SK-N-SH (cell line): ENCODE data around the gene NSUN2. TPM values are rescaled to one million over a fixed set of nuclear protein-coding genes. Genes with fewer than 3 reads are reported as not detected.

Source experiments
- CTCF ChIA-PET: fragments of 300-600, 350-600 bp; formaldehyde crosslinking; extraction: SDS; loops from one replicate; lab custom pipeline; 2021; lab: Yijun Ruan, JAX
- POLR2A ChIA-PET: fragments of 350-600 bp; sonication (Branson Sonifier 250); formaldehyde crosslinking; extraction: SDS; loops from one replicate; lab custom pipeline; 2020; ENCODE audit warnings: antibody characterized with exemption, inconsistent platforms; lab: Yijun Ruan, JAX
- DNase-seq: peaks from one replicate; pipeline ENCODE4 v3.0.0; 2012
- H2AFZ ChIP-seq: fragments of 200-600 bp; sonication (generic); 2 replicates; pipeline ENCODE4 v1.8.1; 2016; ENCODE audit warnings: antibody characterized with exemption, mild to moderate bottlenecking, low read depth
- H3F3A ChIP-seq: fragments of 200-600 bp; sonication (generic); replicated peaks from 2 replicates; pipeline ENCODE3; 2016; ENCODE audit warnings: antibody characterized with exemption, mild to moderate bottlenecking; ENCODE audit not compliant: insufficient read depth
- H3K27ac ChIP-seq, 2 experiments: fragments of 200-500 bp in 1 of 2; fragments of 200-600 bp in 1 of 2; sonication (Bioruptor generic) in 1 of 2; sonication (generic), shearing (Covaris generic) in 1 of 2; 2 replicates each; pipeline versions ENCODE4 v1.5.1 to v1.6.1; 2014 to 2016; ENCODE audit warnings: low read depth in 2 of 2, inconsistent platforms in 1 of 2, low read length in 1 of 2, mild to moderate bottlenecking in 1 of 2, mixed read lengths in 1 of 2
- H3K27me3 ChIP-seq: fragments of 200-600 bp; sonication (generic), shearing (Covaris generic); 2 replicates; pipeline ENCODE4 v1.6.1; 2016; ENCODE audit warnings: mixed run types; ENCODE audit not compliant: insufficient read depth
- H3K36me3 ChIP-seq, 2 experiments: fragments of 200-500 bp in 1 of 2; fragments of 200-600 bp in 1 of 2; sonication (Bioruptor generic) in 1 of 2; sonication (generic) in 1 of 2; replicated peaks in 1 of 2; 2 replicates each; pipeline versions ENCODE3 to v1.5.1; 2014 to 2016; ENCODE audit warnings: low read length in 1 of 2, mild to moderate bottlenecking in 1 of 2; ENCODE audit not compliant: insufficient read depth in 2 of 2, control insufficient read depth in 1 of 2
- H3K4me1 ChIP-seq, 2 experiments: fragments of 200-500 bp in 1 of 2; fragments of 200-600 bp in 1 of 2; sonication (Bioruptor generic) in 1 of 2; sonication (generic), shearing (Covaris generic) in 1 of 2; 2 replicates each; pipeline versions ENCODE4 v1.5.1 to v1.6.1; 2014 to 2016; ENCODE audit warnings: low read depth in 1 of 2, low read length in 1 of 2, mixed run types in 1 of 2; ENCODE audit not compliant: insufficient read depth in 2 of 2, control insufficient read depth in 1 of 2
- H3K4me2 ChIP-seq: fragments of 200-600 bp; sonication (generic), shearing (Covaris generic); 2 replicates; pipeline ENCODE4 v1.6.1; 2017; ENCODE audit warnings: mixed run types
- H3K4me3 ChIP-seq, 2 experiments: fragments of 200-500 bp in 1 of 2; fragments of 200-600 bp in 1 of 2; sonication (Bioruptor generic) in 1 of 2; sonication (generic), shearing (Covaris generic) in 1 of 2; 2 replicates each; pipeline versions ENCODE4 v1.5.1 to v1.8.1; 2014 to 2016; ENCODE audit warnings: low read depth in 2 of 2, inconsistent platforms in 1 of 2, low read length in 1 of 2, mild to moderate bottlenecking in 1 of 2, mixed read lengths in 1 of 2, moderate library complexity in 1 of 2
- H3K79me2 ChIP-seq: fragments of 200-600 bp; sonication (generic); 2 replicates; pipeline ENCODE4 v1.8.1; 2017; ENCODE audit warnings: mild to moderate bottlenecking; ENCODE audit not compliant: insufficient read depth
- H3K9ac ChIP-seq: fragments of 200-600 bp; sonication (generic); 2 replicates; pipeline ENCODE4 v1.6.1; 2017; ENCODE audit warnings: mixed run types
- H3K9me2 ChIP-seq: fragments of 200-600 bp; sonication (generic); 2 replicates; pipeline ENCODE4 v1.6.1; 2017; ENCODE audit warnings: mixed run types
- H3K9me3 ChIP-seq: fragments of 200-600 bp; sonication (generic); 2 replicates; pipeline ENCODE4 v1.6.1; 2017; ENCODE audit warnings: mixed run types, mild to moderate bottlenecking, moderate library complexity
- H4K20me1 ChIP-seq: fragments of 200-600 bp; sonication (generic); 2 replicates; pipeline ENCODE4 v1.6.1; 2017; ENCODE audit warnings: mild to moderate bottlenecking, mixed run types; ENCODE audit not compliant: insufficient read depth
- CHD2 ChIP-seq: fragments of 150-350 bp; IDR thresholded peaks from 2 replicates; pipeline ENCODE4 v1.6.1; 2018; ENCODE audit warnings: low read length; ENCODE audit not compliant: partially characterized antibody
- FOSL2 ChIP-seq: IDR thresholded peaks from 2 replicates; pipeline ENCODE4 v1.4.0; 2012; ENCODE audit warnings: low read depth, mild to moderate bottlenecking, moderate library complexity, borderline replicate concordance
- IRF3 ChIP-seq: fragments of 150-350 bp; IDR thresholded peaks from 2 replicates; pipeline ENCODE4 v1.6.1; 2016; ENCODE audit warnings: mild to moderate bottlenecking, low read depth, low read length
- MXI1 ChIP-seq: IDR thresholded peaks from 2 replicates; pipeline ENCODE4 v1.6.1; 2012; ENCODE audit warnings: mild to moderate bottlenecking, low read depth, low read length, improper control_type of control experiment
- NFIC ChIP-seq: IDR thresholded peaks from 2 replicates; pipeline ENCODE4 v1.4.0; 2012; ENCODE audit warnings: borderline replicate concordance
- POLR2AphosphoS5 ChIP-seq: IDR thresholded peaks from 2 replicates; pipeline ENCODE4 v1.6.1; 2012; ENCODE audit warnings: low read depth, low read length
- RAD21 ChIP-seq: IDR thresholded peaks from 2 replicates; pipeline ENCODE4 v1.6.1; 2012; ENCODE audit warnings: mild to moderate bottlenecking, low read length
- RFX5 ChIP-seq: IDR thresholded peaks from 2 replicates; pipeline ENCODE4 v1.6.1; 2012; ENCODE audit warnings: mild to moderate bottlenecking, improper control_type of control experiment, low read length
- RXRA ChIP-seq: IDR thresholded peaks from 2 replicates; pipeline ENCODE4 v1.4.0; 2012; ENCODE audit warnings: low read depth, mild to moderate bottlenecking, borderline replicate concordance
- SIN3A ChIP-seq: IDR thresholded peaks from 2 replicates; pipeline ENCODE4 v1.6.1; 2012; ENCODE audit warnings: low read depth, mild to moderate bottlenecking, low read length, moderate library complexity, borderline replicate concordance
- SMC3 ChIP-seq: IDR thresholded peaks from 2 replicates; pipeline ENCODE4 v1.6.1; 2012; ENCODE audit warnings: low read depth, low read length, improper control_type of control experiment
- TCF12 ChIP-seq: IDR thresholded peaks from 2 replicates; pipeline ENCODE4 v1.4.0; 2012
- WGBS: methylation state at CpG from one replicate; pipeline ENCODE4 v1.1.6; 2017; ENCODE audit warnings: low lambda C conversion rate; 5-methylcytosine and 5-hydroxymethylcytosine counted together
- polyA plus RNA-seq, 3 experiments: library from polyadenylated mRNA; depleted of rRNA; stranded (reverse); fragments of >200 nt; gene quantifications; 2 replicates each; pipeline ENCODE4 v1.2.3, GENCODE V29; 2012
- TF ChIP-seq, protein P1 (sequence below): IDR thresholded peaks from 2 replicates; pipeline ENCODE4 v1.4.0; 2012; ENCODE audit warnings: low read depth, borderline replicate concordance
- TF ChIP-seq, protein P2 (sequence below): fragments of 150-350 bp; IDR thresholded peaks from 2 replicates; pipeline ENCODE4 v1.6.1; 2017; ENCODE audit warnings: antibody characterized with exemption, low read length, low read depth, borderline replicate concordance

Gene NSUN2
- polyA plus RNA-seq, 1 of the 3 experiments (the other 2 are of a cell fraction), result 78.9 TPM

DNA sequence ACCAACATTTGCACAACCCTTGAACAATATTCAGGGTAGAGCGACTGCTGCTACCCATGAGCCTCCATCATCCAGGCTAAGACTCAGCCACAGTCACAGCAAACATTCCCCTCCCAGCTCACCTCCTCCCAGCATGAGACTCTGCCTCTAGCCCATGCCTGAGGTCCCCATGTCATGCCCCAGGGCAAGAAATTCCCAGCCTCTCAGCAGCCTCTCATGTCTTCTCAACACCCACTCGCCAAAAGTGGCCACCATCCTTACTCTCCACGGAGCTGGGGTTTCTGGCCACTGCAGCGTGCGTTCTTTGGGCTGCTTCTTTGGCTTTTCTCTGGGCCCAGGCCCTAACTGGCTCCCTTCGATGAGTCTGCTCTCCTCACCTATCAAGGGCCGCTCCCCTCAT lies 82.2 kb downstream of the NSUN2 start:
- no peak overlapping the region for H3K4me3 ChIP-seq
- CTCF ChIA-PET, result interaction anchor here (0.6 kb wide), 1 partner anchor 17 kb away, joined by 3 read pairs; no protein-coding TSS in a partner anchor
- no peak overlapping the region for H3K27ac ChIP-seq
- no peaks in the 10 kb centered on the region for H3K36me3 ChIP-seq
- no peaks in the 10 kb centered on the region for H3K9me3 ChIP-seq
- H4K20me1 ChIP-seq, result no peaks in the 10 kb centered on the region
- H3K9ac ChIP-seq, result no peak overlapping the region
- peaks cover 0 to 6% of the 10 kb centered on the region in 2 experiments; a peak in 1 of 4 replicates for H3K4me1 ChIP-seq
- H3K79me2 ChIP-seq, result no peaks in the 10 kb centered on the region
- TF ChIP-seq TCF12 (no peak), POLR2AphosphoS5 (no peak), IRF3 (no peak), RAD21 (no peak), CHD2 (no peak), FOSL2 (no peak), NFIC (no peak), SIN3A (no peak), RFX5 (no peak), SMC3 (no peak), RXRA (no peak), MXI1 (no peak)
- TF ChIP-seq, protein P1, sequence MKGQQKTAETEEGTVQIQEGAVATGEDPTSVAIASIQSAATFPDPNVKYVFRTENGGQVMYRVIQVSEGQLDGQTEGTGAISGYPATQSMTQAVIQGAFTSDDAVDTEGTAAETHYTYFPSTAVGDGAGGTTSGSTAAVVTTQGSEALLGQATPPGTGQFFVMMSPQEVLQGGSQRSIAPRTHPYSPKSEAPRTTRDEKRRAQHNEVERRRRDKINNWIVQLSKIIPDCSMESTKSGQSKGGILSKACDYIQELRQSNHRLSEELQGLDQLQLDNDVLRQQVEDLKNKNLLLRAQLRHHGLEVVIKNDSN, result no peak
- TF ChIP-seq, protein P2, sequence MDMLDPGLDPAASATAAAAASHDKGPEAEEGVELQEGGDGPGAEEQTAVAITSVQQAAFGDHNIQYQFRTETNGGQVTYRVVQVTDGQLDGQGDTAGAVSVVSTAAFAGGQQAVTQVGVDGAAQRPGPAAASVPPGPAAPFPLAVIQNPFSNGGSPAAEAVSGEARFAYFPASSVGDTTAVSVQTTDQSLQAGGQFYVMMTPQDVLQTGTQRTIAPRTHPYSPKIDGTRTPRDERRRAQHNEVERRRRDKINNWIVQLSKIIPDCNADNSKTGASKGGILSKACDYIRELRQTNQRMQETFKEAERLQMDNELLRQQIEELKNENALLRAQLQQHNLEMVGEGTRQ, result no peak
- no peak overlapping the region for H2AFZ ChIP-seq
- H3F3A ChIP-seq, result no peaks in the 10 kb centered on the region
- WGBS, result 64% methylated on average over 6 of the region's 7 CpGs
- no peak for DNase-seq
- POLR2A ChIA-PET, result no interaction called here
- H3K27me3 ChIP-seq, result no peaks in the 10 kb centered on the region
- no peak overlapping the region for H3K4me2 ChIP-seq
- H3K9me2 ChIP-seq, result no peaks in the 10 kb centered on the region

Other genes starting within 250 kb of the NSUN2 start
- 0.28 and 0.84 TPM in 2 replicates for gene UBE2QL1, start 184.2 kb downstream of the NSUN2 start, polyA plus RNA-seq (2012; rRNA removed)
- 24.0 and 25.1 TPM in 2 replicates for gene SRD5A1, start 396 bp upstream of the NSUN2 start, polyA plus RNA-seq (2012; rRNA removed)
- 5.2 and 6.0 TPM in 2 replicates for gene TENT4A, start 80.4 kb upstream of the NSUN2 start, polyA plus RNA-seq (2012; rRNA removed)